Measurements from ENCODE around the gene GJE1.

Gene GJE1

GRCh38 chr6:142165227-142165626, 32.5 kb downstream of the GJE1 start:
- ATAC-seq = no peak
- no peak for DNase-seq

GRCh38 chr6:142167071-142167470, 34.3 kb downstream of the GJE1 start:
- DNase-seq = no peak
- ATAC-seq = no peak

- ATAC-seq (no peak), DNase-seq (no peak)
Observed at GRCh38 chr6:142167486-142167885, 34.8 kb downstream of the GJE1 start.

GRCh38 chr6:142171351-142171750, 38.6 kb downstream of the GJE1 start:
- ATAC-seq (no peak), DNase-seq (no peak)

GRCh38 chr6:142172758-142173157, 40.0 kb downstream of the GJE1 start:
- DNase-seq = no peak

GRCh38 chr6:142173980-142174379, 41.3 kb downstream of the GJE1 start:
- DNase-seq (no peak), ATAC-seq (no peak)

More at GRCh38 chr6:142172758-142173157, 40.0 kb downstream of the GJE1 start:
- no peak for ATAC-seq

GRCh38 chr6:142174703-142175102, 42.0 kb downstream of the GJE1 start:
- DNase-seq (no peak), ATAC-seq (no peak)

GRCh38 chr6:142178129-142178528, 45.4 kb downstream of the GJE1 start:
- no peak for ATAC-seq
- DNase-seq = no peak

GRCh38 chr6:142182004-142182403, 49.3 kb downstream of the GJE1 start:
- DNase-seq (no peak), ATAC-seq (no peak)

- ATAC-seq = no peak
- no peak for DNase-seq
Observed at GRCh38 chr6:142183351-142183750, 50.6 kb downstream of the GJE1 start.

GRCh38 chr6:142184307-142184706, 51.6 kb downstream of the GJE1 start:
- DNase-seq (no peak), ATAC-seq (no peak)

All from stimulated activated naive CD8-positive, alpha-beta T cell treated with anti-CD3 and anti-CD28 coated beads, Interleukin-15, Interleukin-2, amounts not matched to agents 100 U/mL and 50 U/mL, for 24 hours (primary cell).